ENCODE measurements around the gene ANKRD66.

The ANKRD66 gene

DNA sequence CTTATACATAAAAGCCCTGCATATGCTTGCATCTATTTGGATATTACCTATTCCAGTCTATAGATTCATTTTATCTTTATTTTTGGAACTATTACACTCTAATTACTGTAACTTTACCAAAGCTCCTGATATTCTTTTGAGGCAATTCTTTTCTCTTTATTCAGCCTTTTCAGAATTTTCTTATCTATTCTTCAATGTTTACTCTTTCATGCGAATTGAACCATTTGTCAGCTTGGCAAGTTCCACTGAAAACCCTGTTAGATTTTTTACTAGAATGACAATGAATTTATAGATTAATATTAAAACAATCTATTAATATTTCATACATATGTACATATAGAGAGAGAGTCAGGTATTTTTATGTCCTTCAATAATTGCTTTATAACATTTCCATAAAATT is 45.9 kb downstream of the ANKRD66 start:
- DNase-seq: no peak

DNA sequence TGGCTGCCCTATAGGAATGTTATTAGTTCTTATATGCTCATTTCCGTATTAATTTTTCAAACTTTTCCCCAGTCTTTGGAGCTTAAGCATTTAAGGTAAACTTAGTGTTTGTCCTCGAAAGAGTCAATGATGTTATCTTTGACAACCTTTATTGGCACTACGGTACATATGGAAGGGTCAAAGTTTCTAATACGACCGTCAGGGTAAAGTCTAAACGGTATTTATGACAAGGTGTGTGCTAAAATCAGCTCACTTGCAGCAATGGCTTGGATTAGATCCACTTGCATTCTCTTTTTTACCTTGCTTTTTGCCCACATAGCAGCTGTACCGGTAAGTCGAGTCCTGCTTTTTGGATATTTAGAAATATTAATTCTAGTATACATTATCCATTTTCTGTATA is 46.4 kb downstream of the ANKRD66 start, which contains the start of gene MEP1A:
TSS of gene MEP1A (plus strand) at position 252 of the 400 bp plus-strand sequence. CDS start at position 262, 10 bp downstream.
- DNase-seq: no peak

DNA sequence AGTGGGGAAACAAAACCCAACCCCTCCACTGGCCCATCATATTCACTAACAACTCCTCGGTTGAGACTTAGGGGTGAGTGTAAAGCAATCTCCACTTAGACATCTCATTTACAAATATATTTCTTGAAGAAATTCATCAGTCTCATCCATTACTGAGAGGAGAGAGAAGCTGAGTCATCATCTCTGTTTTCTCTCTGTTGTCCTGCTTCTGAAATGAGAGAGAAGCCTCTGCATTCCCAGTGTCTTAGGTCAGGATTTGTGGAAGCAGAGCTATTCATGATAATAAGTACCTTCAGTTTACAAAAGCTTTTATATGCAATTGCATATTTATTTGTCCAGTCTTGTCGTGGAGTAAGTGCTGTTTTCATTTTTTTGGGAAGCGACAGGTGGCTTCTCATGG is 47.3 kb downstream of the ANKRD66 start:
- no peak for DNase-seq

DNA sequence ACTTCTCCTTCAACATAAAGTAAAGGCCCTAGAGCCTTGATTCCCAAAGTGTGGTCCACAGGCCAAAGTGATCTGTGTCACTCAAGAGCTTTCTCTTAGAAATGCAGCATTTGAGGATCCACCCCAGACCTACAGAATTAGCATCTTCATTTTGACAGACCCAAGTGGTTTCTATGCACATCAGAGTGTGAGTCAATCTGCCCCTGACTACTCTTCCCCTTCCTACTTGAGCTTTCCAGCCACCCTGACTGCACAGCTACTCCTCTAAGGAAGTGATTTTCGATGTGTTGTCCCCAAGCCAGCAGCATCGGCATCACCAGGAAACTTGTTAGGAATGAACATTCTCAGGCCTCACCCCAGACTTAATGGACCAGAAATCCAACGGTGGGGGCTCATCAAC is 49.1 kb downstream of the ANKRD66 start:
- no peak for DNase-seq

DNA sequence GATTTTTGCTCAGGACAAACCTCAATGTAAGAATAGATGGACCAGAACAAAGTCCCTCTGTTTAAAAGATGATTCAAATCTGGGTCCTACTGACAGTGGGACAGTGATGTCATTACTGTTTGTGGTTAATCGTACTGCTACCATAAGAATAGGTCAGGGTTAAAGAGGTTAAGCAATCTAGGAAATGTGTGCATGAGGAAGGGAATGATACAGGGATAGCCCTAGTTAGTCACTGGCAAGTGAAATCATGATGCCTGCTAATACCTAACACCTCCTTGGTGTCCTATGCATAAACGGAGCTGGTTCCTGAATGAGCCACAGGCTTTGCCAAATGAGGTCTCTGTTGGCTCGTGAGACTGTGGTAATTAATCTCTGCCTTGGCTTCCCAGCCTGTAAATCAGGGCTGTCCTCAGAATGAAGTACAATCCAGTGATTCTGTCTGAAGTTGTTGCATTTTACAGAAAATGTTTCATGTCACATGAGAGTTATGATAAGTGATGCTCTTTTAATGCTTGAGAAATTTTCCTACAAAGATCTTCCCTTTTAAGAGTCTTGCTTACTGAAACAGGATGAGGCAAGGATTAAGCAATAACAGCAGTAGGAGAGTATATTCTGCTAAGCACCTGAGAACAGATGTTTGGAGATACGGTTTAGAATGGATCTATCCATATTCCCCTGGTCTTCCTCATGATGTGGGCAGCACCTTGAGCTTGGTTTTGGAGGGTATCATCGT is 50.3 kb downstream of the ANKRD66 start:
- no peak for DNase-seq

DNA sequence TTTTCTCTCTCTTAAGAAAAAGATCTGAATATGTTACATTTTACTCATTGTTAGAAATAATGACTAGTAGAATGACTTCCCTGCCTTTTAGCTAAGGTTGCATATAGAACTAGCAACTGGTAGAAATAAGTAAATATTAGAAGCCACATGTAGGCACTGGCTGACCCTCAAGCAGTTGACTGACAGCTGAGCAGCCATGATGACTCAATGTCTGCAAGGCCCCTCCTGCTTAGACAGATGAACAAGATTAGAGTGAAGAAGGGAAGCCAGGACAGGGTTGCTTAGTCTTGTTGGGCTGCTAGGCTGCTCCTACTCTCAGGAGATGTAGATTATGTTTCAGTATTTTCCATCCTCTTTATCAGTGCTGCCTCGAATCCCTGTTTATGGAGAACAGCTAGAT is 52.9 kb downstream of the ANKRD66 start:
- no peak for DNase-seq

DNA sequence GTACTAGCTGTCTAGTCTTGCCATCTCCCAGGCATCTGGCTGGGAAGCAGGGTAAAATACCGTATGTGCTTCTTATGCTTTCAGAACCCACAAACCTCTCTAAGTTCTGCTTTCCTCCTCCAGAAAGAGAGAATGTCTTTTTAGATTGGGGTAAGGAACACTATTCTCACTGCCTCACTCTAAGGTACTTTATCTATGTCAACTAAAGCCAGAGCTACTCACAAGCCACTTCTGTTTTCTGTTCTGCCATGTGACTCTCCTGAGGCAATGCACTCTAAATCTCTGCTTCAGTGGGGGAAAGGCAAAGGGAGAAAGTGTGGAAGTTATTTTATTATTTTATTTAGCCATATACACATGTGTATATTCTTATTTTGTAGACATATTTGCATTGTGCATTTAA is 62.1 kb downstream of the ANKRD66 start:
- DNase-seq: no peak

Measured in activated CD4-positive, alpha-beta T cell treated with anti-CD3 and anti-CD28 coated beads for 48 hours (primary cell).